SU-DHL-6 (cell line): ENCODE results near the gene TULP4.

Experiments used
- H2AFZ ChIP-seq: fragments of 200-600 bp; sonication (generic); 2 replicates; pipeline ENCODE4 v1.6.1; 2014; ENCODE audit warnings: low read depth, mild to moderate bottlenecking, moderate library complexity, mixed read lengths, antibody characterized with exemption, low read length; ENCODE audit not compliant: severe bottlenecking
- H3F3A ChIP-seq: fragments of 200-600 bp; shearing (Covaris generic); 2 replicates; pipeline ENCODE4 v1.6.0; 2016; ENCODE audit warnings: antibody characterized with exemption, mild to moderate bottlenecking; ENCODE audit not compliant: insufficient read depth
- H3K27ac ChIP-seq: fragments of 200-600 bp; sonication (generic); 2 replicates; pipeline ENCODE4 v1.5.1; 2016; ENCODE audit warnings: low read depth, mild to moderate bottlenecking, low read length, moderate library complexity, mixed read lengths
- H3K27me3 ChIP-seq: fragments of 200-600 bp; sonication (generic), shearing (Covaris generic); 2 replicates; pipeline ENCODE4 v1.6.0; 2014; ENCODE audit warnings: mild to moderate bottlenecking, low read length
- H3K36me3 ChIP-seq: fragments of 200-600 bp; sonication (generic); 2 replicates; pipeline ENCODE4 v1.6.1; 2014; ENCODE audit warnings: mild to moderate bottlenecking, low read length, mixed read lengths
- H3K4me2 ChIP-seq: fragments of 300-600, 200-600 bp; shearing (Covaris generic), sonication (generic); 2 replicates; pipeline ENCODE4 v1.6.0; 2014; ENCODE audit warnings: low read length, low read depth, mild to moderate bottlenecking; ENCODE audit not compliant: poor library complexity, severe bottlenecking
- H3K4me3 ChIP-seq: fragments of 200-600 bp; sonication (generic); 2 replicates; pipeline ENCODE4 v1.5.1; 2014; ENCODE audit warnings: antibody characterized with exemption, low read length, mild to moderate bottlenecking, mixed read lengths; ENCODE audit not compliant: insufficient read depth, poor library complexity, severe bottlenecking
- H3K79me2 ChIP-seq: fragments of 200-600 bp; sonication (generic); 2 replicates; pipeline ENCODE4 v1.6.1; 2014; ENCODE audit warnings: mild to moderate bottlenecking, low read length, moderate library complexity; ENCODE audit not compliant: insufficient read depth
- H3K9ac ChIP-seq: fragments of 200-600 bp; sonication (generic); 2 replicates; pipeline ENCODE4 v1.7.0; 2014; ENCODE audit warnings: mild to moderate bottlenecking, low read length
- H3K9me2 ChIP-seq: fragments of 200-600 bp; sonication (generic); replicated peaks from 2 replicates; pipeline ENCODE4 v1.6.1; 2014; ENCODE audit warnings: low read length; ENCODE audit not compliant: insufficient read depth
- H3K9me3 ChIP-seq: fragments of 200-600 bp; sonication (generic); 2 replicates; pipeline ENCODE4 v1.6.1; 2014; ENCODE audit warnings: low read length, mixed read lengths; ENCODE audit not compliant: insufficient read depth
- H4K20me1 ChIP-seq: fragments of 200-600 bp; sonication (generic); 2 replicates; pipeline ENCODE4 v1.6.1; 2014; ENCODE audit warnings: low read depth, mild to moderate bottlenecking, antibody characterized with exemption, low read length, moderate library complexity, mixed read lengths
- EZH2phosphoT487 ChIP-seq: fragments of 200-600 bp; sonication (generic), shearing (Covaris generic); conservative IDR thresholded peaks from 2 replicates; pipeline ENCODE4 v1.6.1; 2018; ENCODE audit warnings: mild to moderate bottlenecking, antibody characterized with exemption, low read length, moderate library complexity, mixed read lengths
- TF ChIP-seq, protein P1 (sequence below): fragments of 200-600 bp; sonication (generic); IDR thresholded peaks from one replicate; pipeline ENCODE4 v1.5.1; 2017; ENCODE audit warnings: antibody characterized with exemption, mild to moderate bottlenecking, low read length, moderate library complexity; ENCODE audit not compliant: insufficient read depth, poor library complexity, severe bottlenecking

TULP4 gene

DNA sequence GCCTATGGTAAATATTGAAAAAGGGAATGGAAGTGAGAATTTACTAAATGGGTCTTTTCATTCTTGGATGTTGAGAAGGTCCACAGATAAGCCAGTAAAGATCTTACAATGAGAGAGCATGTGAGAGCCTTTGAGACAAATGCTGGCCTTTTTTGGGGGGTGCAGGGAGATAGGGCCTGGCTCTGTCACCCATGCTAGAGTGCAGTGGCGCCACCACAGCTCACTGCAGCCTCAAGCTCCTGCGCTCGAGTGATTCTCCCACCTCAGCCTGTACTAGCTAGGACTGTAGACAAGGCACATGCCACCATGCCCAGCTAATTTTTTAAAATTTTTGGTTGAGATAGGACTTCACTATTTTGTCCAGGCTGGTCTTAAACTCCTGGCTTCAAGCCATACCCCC is 184.4 kb downstream of the TULP4 start:
- H3K27me3 ChIP-seq: no peaks in the 10 kb centered on the region
- no peaks in the 10 kb centered on the region for H4K20me1 ChIP-seq
- TF ChIP-seq, protein P1, sequence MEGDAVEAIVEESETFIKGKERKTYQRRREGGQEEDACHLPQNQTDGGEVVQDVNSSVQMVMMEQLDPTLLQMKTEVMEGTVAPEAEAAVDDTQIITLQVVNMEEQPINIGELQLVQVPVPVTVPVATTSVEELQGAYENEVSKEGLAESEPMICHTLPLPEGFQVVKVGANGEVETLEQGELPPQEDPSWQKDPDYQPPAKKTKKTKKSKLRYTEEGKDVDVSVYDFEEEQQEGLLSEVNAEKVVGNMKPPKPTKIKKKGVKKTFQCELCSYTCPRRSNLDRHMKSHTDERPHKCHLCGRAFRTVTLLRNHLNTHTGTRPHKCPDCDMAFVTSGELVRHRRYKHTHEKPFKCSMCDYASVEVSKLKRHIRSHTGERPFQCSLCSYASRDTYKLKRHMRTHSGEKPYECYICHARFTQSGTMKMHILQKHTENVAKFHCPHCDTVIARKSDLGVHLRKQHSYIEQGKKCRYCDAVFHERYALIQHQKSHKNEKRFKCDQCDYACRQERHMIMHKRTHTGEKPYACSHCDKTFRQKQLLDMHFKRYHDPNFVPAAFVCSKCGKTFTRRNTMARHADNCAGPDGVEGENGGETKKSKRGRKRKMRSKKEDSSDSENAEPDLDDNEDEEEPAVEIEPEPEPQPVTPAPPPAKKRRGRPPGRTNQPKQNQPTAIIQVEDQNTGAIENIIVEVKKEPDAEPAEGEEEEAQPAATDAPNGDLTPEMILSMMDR: no peak
- no peak for TF ChIP-seq EZH2phosphoT487

DNA sequence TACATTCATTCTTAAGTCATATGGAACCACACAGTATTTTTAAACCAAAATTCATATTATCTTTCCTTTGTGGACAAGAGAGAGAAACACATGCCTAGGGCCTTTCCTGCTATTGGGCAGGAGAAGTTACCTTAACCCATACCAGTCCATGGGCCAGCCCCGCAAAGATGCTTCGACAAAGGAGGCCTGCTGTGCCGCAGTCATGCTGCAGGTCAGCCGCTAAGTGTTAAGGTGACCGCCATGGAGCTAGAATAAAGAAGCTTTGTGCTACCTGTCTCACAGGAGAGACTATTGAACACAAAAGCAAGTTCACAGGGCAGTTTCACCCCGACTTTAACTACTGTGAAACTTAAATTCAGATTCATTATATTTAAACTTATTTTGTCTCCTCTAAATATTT is 185.4 kb downstream of the TULP4 start:
- Histone ChIP-seq H3K9ac (no peak overlapping the region), H3K4me3 (no peak overlapping the region)

More for the DNA sequence above, 184.4 kb downstream of the TULP4 start:
- Histone ChIP-seq H3K79me2 (no peaks in the 10 kb centered on the region), H2AFZ (no peak overlapping the region), H3K27ac (no peak overlapping the region), H3F3A (no peaks in the 10 kb centered on the region), H3K9me2 (no peaks in the 10 kb centered on the region), H3K9me3 (no peaks in the 10 kb centered on the region), H3K4me3 (no peak overlapping the region), H3K9ac (no peak overlapping the region), H3K36me3 (no peaks in the 10 kb centered on the region), H3K4me2 (no peak overlapping the region)

DNA sequence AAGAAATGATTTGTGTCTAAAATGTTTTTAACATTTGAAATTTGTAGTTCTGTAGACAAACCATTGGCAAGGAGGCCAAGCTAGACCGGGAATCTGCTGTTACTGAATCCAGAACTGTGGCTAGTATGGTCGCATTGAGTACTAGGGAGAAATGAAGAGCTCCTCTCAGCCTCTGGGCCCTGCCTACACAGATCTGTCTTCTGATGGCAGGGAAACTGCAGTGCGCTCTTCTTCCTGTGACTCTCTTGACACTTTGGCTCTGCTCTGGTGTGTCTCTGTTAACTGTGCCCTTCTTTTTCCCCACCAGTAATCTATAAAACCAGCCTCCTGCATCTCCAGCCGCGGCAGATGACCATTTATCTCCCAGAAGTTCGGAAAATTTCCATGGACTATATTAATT is 186.1 kb downstream of the TULP4 start:
- H3K79me2 ChIP-seq: no peaks in the 10 kb centered on the region
- no peak overlapping the region for H3K4me3 ChIP-seq
- H3K9ac ChIP-seq: no peak overlapping the region
- H3K27ac ChIP-seq: no peak overlapping the region
- H2AFZ ChIP-seq: no peak overlapping the region
- no peak overlapping the region for H3K4me2 ChIP-seq
- H3K27me3 ChIP-seq: no peaks in the 10 kb centered on the region
- H4K20me1 ChIP-seq: no peaks in the 10 kb centered on the region
- no peaks in the 10 kb centered on the region for H3K36me3 ChIP-seq
- H3K9me3 ChIP-seq: no peaks in the 10 kb centered on the region
- no peak for TF ChIP-seq EZH2phosphoT487
- TF ChIP-seq, protein P1: no peak
- no peaks in the 10 kb centered on the region for H3K9me2 ChIP-seq
- no peaks in the 10 kb centered on the region for H3F3A ChIP-seq

More for the DNA sequence above, 185.4 kb downstream of the TULP4 start:
- no peaks in the 10 kb centered on the region for H4K20me1 ChIP-seq
- no peaks in the 10 kb centered on the region for H3K36me3 ChIP-seq
- no peaks in the 10 kb centered on the region for H3K79me2 ChIP-seq
- no peaks in the 10 kb centered on the region for H3K27me3 ChIP-seq
- TF ChIP-seq, protein P1: no peak
- no peak for TF ChIP-seq EZH2phosphoT487
- no peaks in the 10 kb centered on the region for H3F3A ChIP-seq
- no peaks in the 10 kb centered on the region for H3K9me2 ChIP-seq
- H3K4me2 ChIP-seq: no peak overlapping the region
- no peaks in the 10 kb centered on the region for H3K9me3 ChIP-seq
- no peak overlapping the region for H3K27ac ChIP-seq
- H2AFZ ChIP-seq: no peak overlapping the region
